NOMO-1 (cell line): ENCODE results near the gene PPP1R37.
A peak's percentile ranks its signal among the peaks of the same experiment; 100 is the strongest.

ENCODE experiments used
- DNase-seq, 2 experiments: peaks; one replicate each; lab custom pipeline; 2025; ENCODE audit not compliant: unreplicated experiment in 2 of 2; lab: John Stamatoyannopoulos, UW

Gene PPP1R37, protein sequence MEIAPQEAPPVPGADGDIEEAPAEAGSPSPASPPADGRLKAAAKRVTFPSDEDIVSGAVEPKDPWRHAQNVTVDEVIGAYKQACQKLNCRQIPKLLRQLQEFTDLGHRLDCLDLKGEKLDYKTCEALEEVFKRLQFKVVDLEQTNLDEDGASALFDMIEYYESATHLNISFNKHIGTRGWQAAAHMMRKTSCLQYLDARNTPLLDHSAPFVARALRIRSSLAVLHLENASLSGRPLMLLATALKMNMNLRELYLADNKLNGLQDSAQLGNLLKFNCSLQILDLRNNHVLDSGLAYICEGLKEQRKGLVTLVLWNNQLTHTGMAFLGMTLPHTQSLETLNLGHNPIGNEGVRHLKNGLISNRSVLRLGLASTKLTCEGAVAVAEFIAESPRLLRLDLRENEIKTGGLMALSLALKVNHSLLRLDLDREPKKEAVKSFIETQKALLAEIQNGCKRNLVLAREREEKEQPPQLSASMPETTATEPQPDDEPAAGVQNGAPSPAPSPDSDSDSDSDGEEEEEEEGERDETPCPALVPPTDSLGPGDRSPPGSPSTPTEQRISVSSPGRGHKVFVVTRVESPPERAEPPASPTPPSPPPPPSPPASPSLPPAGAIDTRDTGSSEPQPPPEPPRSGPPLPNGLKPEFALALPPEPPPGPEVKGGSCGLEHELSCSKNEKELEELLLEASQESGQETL

DNA sequence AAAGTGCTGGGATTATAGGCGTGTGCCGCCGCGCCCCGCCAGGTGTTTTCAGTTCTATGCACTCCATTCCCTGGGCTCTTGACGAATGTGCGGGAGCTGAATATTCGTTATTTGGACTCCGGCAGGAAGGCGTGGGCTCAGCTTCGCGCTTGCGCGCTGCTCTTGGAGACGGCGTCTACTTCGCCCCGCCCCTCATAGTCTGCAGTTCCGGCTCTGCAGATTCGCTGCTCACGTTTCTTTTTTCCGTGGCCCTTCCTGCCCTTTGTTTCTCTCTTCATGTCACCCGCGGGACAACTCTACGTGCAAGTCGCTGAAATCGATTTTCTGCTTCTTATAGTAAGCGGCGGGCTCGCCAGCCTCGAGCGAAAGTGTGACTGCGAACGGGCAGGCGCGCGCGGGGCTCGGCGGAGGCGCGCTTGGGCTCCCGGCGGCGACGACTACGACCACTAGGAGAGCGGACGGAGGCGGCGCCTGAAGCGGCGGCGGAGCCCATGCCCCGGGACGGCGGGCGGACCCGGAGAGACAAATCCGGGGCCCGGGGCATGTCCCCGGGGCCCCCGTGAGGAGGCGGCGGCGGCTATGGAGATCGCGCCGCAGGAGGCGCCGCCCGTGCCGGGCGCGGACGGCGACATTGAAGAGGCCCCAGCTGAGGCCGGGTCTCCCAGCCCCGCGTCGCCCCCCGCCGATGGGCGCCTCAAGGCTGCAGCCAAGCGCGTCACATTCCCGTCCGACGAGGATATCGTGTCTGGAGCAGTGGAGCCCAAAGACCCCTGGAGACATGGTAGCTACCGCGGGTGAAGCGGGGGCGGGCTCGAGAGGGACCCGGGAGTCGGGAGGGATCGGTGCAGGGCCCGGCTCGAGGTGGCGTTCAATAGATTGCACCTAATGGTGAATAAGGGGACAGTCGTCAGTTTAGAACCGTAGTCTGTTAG, at the start of gene PPP1R37:
Gene PPP1R37 (plus strand): TSS at position 433 of the 932 bp plus-strand sequence. CDS start 147 bp downstream, at position 580.
- peak; percentile 92 to 94 for DNase-seq

- no peak for DNase-seq
Observed at GRCh38 chr19:45045671-45046353, 47.2 kb upstream of the PPP1R37 start.

GRCh38 chr19:45046355-45046754, 46.6 kb upstream of the PPP1R37 start:
- no peak for DNase-seq

DNA sequence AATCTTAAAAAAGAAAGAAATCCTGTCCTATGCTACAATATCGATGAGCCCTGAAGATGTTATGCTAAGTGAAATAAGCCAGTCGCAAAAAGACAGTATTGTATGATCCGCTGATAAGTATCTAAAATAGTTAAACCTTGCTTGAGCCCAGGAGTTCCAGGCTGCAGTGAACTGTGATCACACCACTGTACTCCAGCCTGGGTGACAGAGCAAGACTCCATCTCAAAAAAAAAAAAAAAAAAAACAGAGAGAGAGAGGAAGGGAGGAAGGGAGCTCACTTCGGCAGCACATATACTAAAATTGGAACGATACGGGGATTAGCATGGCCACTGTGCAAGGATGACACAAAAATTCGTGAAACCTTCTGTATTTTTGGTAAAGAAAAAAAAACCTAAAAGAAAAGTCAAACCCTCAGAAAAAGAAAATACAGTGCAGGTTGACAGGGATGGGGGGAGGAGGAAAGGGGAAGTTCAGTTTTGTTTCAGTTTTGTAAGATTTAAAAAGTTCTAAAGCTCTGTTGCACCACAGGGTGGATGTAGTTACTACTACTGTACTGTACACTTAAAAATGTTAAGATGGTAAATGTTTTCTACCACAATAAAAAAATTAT, 45.7 kb upstream of the PPP1R37 start:
- DNase-seq = peak; percentile 77 to 89

DNA sequence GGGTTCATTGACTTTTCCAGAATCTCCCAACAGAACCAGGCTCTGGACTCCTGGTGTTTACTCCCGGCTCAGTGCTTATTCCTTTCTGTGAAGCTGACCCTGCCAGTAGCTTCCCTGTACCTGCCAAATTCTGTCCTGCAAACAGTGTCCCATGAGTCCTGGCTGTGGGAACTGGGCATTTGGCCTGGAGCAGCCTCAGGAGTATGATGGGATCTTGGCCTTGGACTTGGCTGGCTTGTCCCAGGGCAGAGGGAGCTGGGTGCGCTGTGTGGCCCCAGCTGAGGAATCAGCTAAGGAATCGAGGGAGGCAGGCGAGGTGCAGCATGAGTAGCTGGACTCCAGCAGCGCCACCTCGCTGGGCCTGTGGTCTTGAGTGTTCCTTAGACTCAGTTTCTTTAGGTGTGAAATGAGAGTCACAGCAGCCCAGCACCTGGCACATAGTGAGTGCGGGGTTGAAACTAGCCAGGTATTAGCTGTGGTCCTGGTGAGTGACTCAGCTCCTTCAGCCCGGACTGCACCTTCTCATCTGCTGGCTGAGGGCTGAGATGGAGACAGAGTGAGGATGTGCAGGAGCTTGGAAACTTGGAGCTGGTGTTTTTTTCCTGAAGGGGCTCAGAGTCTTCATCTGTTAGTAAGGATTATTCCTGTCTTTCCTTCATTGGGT, 43.8 kb upstream of the PPP1R37 start:
- no peak for DNase-seq

DNA sequence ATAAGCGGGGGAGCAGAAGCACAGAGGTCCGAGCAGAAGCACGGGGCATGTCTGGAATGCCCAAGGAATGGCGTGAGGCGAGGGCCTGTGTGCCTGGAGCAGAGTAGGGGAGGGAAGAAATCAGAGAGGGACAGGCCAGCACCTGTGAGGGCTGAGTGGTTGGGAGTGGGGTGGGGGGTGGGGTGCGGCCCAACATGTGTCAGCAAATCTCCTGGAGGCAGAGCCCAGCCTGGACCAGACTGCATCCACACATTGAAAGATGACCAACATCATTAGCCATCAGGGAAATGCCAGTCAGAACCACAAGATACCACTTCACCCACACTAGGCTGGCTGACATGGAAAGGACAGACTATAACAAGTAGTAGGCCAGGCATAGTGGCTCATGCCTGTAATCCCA, 42.9 kb upstream of the PPP1R37 start:
- no peak for DNase-seq

DNA sequence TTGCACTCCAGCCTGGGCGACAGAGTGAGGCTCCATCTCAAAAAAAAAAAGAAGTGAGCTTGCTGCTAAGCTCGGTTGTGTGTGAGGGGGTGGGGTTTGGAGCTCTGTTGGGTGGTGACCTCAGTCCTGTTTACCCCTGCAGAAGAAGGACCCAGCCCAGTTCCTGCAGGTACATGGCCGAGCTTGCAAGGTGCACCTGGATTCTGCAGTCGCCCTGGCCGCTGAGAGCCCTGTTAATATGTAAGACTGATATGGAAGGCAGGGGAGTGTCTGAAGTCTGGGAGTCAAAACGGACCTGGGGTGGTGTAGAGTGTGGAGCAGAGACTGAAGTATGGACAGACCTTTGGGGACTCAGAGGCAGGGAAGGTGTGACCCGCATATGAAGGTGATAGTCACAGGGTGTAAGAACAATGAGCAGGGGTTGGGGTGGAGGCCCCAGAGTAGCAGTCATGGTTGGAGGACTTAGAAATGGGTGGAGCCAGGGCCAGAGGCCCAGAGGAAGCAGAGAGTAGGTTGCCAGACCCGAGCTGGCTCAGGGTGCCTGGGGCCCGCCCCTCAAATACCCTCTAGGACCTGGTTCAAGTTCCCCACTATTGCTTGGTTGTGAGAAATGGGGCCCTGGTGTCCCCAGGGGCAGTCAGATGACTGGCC, 40.9 kb upstream of the PPP1R37 start:
- DNase-seq = no peak

DNA sequence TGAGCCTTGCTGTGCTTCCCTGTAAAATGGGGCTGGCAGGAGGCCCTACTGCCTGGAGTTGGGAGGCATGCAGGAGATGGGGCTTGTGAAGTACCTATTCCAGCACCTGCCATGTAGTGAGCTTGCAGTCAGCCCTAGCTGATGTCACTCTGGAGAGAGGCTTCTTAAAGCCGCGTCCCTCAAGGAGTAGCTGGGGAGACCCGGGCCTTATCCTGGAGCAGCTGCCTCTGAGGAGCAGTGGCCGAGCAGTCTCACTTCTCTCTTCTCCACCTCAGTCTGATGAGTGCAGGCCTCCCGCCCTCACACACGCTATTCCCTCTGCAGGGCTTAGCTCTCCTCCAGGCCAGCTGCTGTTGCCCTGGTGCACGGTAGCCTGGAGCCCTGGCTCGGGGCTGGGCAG, 36.1 kb upstream of the PPP1R37 start:
- DNase-seq = no peak

GRCh38 chr19:45057444-45057843, 35.5 kb upstream of the PPP1R37 start:
- DNase-seq = no peak

GRCh38 chr19:45058622-45059159, 34.3 kb upstream of the PPP1R37 start:
- no peak for DNase-seq

DNA sequence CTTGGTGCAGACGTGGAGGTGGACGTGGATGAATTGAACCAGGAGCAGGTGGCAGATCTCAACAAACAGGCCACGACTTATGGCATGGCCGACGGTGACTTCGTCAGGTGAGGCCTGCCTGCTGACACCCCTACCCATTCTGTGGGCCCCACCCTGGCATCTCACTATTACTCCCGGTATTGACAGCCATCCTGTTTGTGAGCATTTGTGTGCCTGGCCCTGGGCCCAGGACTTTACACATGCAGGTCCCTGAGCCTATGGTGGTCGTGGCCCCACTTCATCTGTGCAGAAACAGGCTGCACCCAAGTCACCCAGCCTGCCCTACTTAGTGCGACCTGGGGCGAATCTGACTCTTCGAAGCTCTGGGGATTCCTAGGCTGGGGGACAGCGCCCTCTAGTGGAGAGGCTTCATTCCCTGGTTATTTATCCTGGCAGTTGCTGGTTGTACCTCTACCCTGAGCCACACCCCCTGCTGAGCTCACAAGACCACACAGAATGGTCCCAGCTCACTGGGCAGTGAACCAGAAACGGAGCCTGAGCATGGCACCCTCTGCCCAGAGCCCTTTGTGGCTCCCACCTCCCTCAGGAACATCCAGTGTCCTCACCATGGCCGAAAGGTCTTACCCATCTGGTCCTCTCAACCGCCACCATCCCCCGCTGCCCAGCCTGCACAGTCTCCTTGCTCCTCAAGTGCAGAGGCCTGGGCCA, 33.6 kb upstream of the PPP1R37 start:
- DNase-seq = peak; percentile 53 to 59

DNA sequence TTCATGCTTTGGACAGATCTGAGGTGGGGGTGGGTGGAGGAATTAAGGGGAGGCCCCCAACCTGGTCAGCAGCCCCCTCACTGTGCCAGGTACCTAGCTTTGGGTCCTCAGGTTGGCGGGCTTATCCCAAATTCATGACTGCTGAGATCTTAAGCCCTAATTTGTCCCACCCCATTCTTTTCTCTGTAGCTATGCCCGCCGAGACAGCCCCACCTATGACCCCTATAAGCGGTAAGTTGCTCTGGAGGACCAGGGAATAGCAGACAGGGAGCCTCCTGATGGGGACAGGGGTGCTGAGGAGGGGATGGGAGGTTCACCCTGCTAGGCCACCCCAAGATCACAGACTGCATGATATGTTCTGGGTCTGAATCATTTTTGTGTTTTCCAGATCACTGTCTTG, 31.0 kb upstream of the PPP1R37 start:
- DNase-seq = no peak

- no peak for DNase-seq
Observed at GRCh38 chr19:45063851-45064801, 28.9 kb upstream of the PPP1R37 start.

- no peak for DNase-seq
Observed at GRCh38 chr19:45066921-45067661, 25.9 kb upstream of the PPP1R37 start.

- DNase-seq = no peak
Observed at GRCh38 chr19:45068041-45068440, 24.9 kb upstream of the PPP1R37 start.

DNA sequence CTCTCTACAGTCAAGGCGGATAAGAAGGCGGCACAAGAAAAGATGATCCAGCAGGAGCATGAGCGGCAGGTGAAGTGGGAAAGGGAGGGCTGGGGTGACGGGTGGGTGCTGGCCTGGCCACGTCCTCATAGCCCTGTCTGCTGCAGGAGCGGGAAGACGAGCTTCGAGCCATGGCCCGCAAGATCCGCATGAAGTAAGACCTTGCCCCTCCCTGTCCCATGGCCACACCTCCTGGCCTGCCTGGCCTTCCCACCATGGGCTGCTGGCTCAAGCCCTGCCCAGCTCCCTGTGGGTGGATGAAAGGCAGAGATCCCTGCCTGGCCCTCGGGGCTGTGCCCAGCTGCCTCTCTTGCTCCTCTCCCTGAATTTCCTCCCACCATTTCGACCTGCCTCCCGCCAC, 23.9 kb upstream of the PPP1R37 start:
- DNase-seq = no peak
